ENCODE results near the gene C12orf56. TPM values are rescaled to one million over a fixed set of nuclear protein-coding genes. Genes with fewer than 3 reads are reported as not detected.
"Not testable (repeated sequence)": the region's sequence is repeated elsewhere in the genome, so short reads cannot be mapped to it uniquely, and the experiment has no call there.

Gene C12orf56
- polyA plus RNA-seq, 1 donor from 2014 or later = not detected

DNA sequence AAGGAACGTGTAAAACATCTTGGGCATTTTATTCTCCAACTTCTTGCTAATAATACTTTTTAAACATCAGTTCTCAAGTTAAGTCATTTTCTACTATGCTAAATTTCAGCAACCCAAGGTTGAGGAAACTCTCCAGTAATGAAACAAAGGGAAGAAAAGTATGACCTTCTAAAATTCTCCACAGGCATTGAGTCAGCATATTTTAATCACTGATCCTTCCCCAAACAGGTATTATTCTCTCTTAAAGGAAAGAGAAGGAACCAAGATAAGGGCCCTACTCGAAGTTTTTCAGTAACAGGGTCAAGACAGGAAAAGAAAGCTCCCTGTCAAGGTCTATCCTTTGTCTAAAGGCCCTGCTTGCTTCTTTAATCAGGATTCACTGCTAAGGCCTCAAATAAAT lies 171.4 kb downstream of the C12orf56 start:
- Histone ChIP-seq H3F3A (ENCODE audit: insufficient read depth, low read length, poor library complexity, severe bottlenecking) (no peaks in the 10 kb centered on the region), H3K27me3 (ENCODE audit: insufficient read depth, low read depth, low read length) (no peaks in the 10 kb centered on the region), H3K9me2 (ENCODE audit: insufficient read depth, low read length) (no peaks in the 10 kb centered on the region), H3K4me3 (ENCODE audit: low read length) (no peak overlapping the region), H4K20me1 (ENCODE audit: insufficient read depth) (no peaks in the 10 kb centered on the region), H3K9me3 (ENCODE audit: low read length) (no peaks in the 10 kb centered on the region), H3K36me3 (ENCODE audit: insufficient read depth, low read length) (no peaks in the 10 kb centered on the region), H2AFZ (ENCODE audit: low read depth, low read length) (no peak overlapping the region), H3K9ac (ENCODE audit: low read length) (no peak overlapping the region), H3K79me2 (replicated peaks; ENCODE audit: insufficient read depth, low read length) (no peaks in the 10 kb centered on the region), H3K4me2 (ENCODE audit: low read length) (no peak overlapping the region), H3K27ac (ENCODE audit: low read length) (no peak overlapping the region)
- TF ChIP-seq TAF1 (IDR thresholded peaks at IDR 0.05; ENCODE audit: low read depth) (no peak), POLR2AphosphoS5 (IDR thresholded peaks at IDR 0.05) (no peak), RAD21 (conservative IDR thresholded peaks at IDR 0.05) (no peak)
- TF ChIP-seq, protein P1, sequence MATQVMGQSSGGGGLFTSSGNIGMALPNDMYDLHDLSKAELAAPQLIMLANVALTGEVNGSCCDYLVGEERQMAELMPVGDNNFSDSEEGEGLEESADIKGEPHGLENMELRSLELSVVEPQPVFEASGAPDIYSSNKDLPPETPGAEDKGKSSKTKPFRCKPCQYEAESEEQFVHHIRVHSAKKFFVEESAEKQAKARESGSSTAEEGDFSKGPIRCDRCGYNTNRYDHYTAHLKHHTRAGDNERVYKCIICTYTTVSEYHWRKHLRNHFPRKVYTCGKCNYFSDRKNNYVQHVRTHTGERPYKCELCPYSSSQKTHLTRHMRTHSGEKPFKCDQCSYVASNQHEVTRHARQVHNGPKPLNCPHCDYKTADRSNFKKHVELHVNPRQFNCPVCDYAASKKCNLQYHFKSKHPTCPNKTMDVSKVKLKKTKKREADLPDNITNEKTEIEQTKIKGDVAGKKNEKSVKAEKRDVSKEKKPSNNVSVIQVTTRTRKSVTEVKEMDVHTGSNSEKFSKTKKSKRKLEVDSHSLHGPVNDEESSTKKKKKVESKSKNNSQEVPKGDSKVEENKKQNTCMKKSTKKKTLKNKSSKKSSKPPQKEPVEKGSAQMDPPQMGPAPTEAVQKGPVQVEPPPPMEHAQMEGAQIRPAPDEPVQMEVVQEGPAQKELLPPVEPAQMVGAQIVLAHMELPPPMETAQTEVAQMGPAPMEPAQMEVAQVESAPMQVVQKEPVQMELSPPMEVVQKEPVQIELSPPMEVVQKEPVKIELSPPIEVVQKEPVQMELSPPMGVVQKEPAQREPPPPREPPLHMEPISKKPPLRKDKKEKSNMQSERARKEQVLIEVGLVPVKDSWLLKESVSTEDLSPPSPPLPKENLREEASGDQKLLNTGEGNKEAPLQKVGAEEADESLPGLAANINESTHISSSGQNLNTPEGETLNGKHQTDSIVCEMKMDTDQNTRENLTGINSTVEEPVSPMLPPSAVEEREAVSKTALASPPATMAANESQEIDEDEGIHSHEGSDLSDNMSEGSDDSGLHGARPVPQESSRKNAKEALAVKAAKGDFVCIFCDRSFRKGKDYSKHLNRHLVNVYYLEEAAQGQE (IDR thresholded peaks at IDR 0.05; ENCODE audit: borderline replicate concordance) = no peak

DNA sequence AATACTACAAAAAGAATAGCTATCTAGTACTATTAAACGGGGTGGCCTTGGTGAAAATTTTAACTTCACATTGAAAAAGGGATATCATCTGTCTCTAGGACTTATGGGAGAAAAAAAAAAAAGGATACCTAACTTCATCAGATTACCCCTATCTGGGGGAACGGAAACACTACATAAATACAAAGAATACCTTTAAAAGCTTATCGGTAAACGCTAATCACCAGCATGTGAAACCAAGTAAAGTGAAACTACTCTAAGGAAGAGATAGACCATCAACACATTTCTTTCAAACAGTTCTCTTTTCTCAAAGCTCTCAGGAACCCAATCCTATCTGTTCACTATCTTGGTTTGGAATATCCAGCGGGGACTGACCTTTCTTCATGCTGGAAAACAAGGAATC lies 172.0 kb downstream of the C12orf56 start:
- no peak overlapping the region for H3K9ac ChIP-seq (ENCODE audit: low read length)
- H3K36me3 ChIP-seq (ENCODE audit: insufficient read depth, low read length) = no peaks in the 10 kb centered on the region
- H3K9me3 ChIP-seq (ENCODE audit: low read length) = no peaks in the 10 kb centered on the region
- no peak overlapping the region for H3K4me3 ChIP-seq (ENCODE audit: low read length)
- H3K27ac ChIP-seq (ENCODE audit: low read length) = no peak overlapping the region
- no peaks in the 10 kb centered on the region for H3K9me2 ChIP-seq (ENCODE audit: insufficient read depth, low read length)
- H3F3A ChIP-seq (ENCODE audit: insufficient read depth, low read length, poor library complexity, severe bottlenecking) = no peaks in the 10 kb centered on the region
- TF ChIP-seq EP300 (conservative IDR thresholded peaks at IDR 0.05; ENCODE audit: poor library complexity, severe bottlenecking) (no peak), POLR2AphosphoS5 (IDR thresholded peaks at IDR 0.05) (no peak), SMC3 (conservative IDR thresholded peaks at IDR 0.05; ENCODE audit: poor library complexity) (no peak), MXI1 (conservative IDR thresholded peaks at IDR 0.05; ENCODE audit: poor library complexity, severe bottlenecking) (no peak), TAF1 (IDR thresholded peaks at IDR 0.05; ENCODE audit: low read depth) (no peak), RAD21 (conservative IDR thresholded peaks at IDR 0.05) (no peak), EZH2 (IDR thresholded peaks at IDR 0.05; ENCODE audit: borderline replicate concordance, insufficient read depth, low read length, poor library complexity, severe bottlenecking) (no peak)
- TF ChIP-seq, protein P1 (IDR thresholded peaks at IDR 0.05; ENCODE audit: borderline replicate concordance) = no peak
- TF ChIP-seq, protein P2, sequence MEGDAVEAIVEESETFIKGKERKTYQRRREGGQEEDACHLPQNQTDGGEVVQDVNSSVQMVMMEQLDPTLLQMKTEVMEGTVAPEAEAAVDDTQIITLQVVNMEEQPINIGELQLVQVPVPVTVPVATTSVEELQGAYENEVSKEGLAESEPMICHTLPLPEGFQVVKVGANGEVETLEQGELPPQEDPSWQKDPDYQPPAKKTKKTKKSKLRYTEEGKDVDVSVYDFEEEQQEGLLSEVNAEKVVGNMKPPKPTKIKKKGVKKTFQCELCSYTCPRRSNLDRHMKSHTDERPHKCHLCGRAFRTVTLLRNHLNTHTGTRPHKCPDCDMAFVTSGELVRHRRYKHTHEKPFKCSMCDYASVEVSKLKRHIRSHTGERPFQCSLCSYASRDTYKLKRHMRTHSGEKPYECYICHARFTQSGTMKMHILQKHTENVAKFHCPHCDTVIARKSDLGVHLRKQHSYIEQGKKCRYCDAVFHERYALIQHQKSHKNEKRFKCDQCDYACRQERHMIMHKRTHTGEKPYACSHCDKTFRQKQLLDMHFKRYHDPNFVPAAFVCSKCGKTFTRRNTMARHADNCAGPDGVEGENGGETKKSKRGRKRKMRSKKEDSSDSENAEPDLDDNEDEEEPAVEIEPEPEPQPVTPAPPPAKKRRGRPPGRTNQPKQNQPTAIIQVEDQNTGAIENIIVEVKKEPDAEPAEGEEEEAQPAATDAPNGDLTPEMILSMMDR (IDR thresholded peaks at IDR 0.05; ENCODE audit: poor library complexity, severe bottlenecking) = no peak
- no peak overlapping the region for H2AFZ ChIP-seq (ENCODE audit: low read depth, low read length)
- no peak overlapping the region for H3K4me2 ChIP-seq (ENCODE audit: low read length)
- no peaks in the 10 kb centered on the region for H4K20me1 ChIP-seq (ENCODE audit: insufficient read depth)
- no peaks in the 10 kb centered on the region for H3K27me3 ChIP-seq (ENCODE audit: insufficient read depth, low read depth, low read length)
- no peaks in the 10 kb centered on the region for H3K79me2 ChIP-seq (replicated peaks; ENCODE audit: insufficient read depth, low read length)

DNA sequence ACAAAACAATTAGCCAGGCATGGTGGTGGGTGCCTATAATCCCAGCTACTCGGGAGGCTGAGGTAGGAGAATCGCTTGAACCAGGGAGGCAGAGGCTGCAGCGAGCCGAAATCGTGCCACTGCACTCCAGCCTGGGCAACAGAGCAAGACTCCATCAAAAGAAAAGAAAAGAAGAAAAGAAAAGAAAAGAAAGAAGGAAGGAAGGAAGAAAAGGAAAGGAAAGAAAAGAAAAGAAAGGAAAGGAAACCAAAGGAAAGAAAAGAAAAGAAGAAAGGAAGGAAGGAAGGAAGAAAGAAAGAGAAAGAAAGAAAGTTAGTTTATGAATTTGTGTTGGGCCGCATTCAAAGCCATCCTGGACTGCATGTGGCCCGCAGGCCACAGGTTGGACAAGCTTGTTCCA lies 172.9 kb downstream of the C12orf56 start:
- H2AFZ ChIP-seq (ENCODE audit: low read depth, low read length); H3K9me2 ChIP-seq (ENCODE audit: insufficient read depth, low read length); H3K4me3 ChIP-seq (ENCODE audit: low read length); H3F3A ChIP-seq (ENCODE audit: insufficient read depth, low read length, poor library complexity, severe bottlenecking); H3K27ac ChIP-seq (ENCODE audit: low read length); H3K36me3 ChIP-seq (ENCODE audit: insufficient read depth, low read length); H4K20me1 ChIP-seq (ENCODE audit: insufficient read depth); H3K9ac ChIP-seq (ENCODE audit: low read length); H3K79me2 ChIP-seq (replicated peaks; ENCODE audit: insufficient read depth, low read length); H3K4me2 ChIP-seq (ENCODE audit: low read length); H3K27me3 ChIP-seq (ENCODE audit: insufficient read depth, low read depth, low read length); H3K9me3 ChIP-seq (ENCODE audit: low read length): not testable (repeated sequence)

All from neural cell (in vitro differentiated cells).